Liver (tissue), 9 donors: ENCODE data around the gene CDH13. TPM values are rescaled to one million over a fixed set of nuclear protein-coding genes. Genes with fewer than 3 reads are reported as not detected.

Experiments used
- DNase-seq: peaks from one replicate; pipeline ENCODE4 v3.0.0-alpha.2; 2017; ENCODE audit warnings: low spot score
- H3K27ac ChIP-seq, 2 donors: one replicate each; pipeline ENCODE4 v1.7.0; 2013; ENCODE audit warnings: inconsistent platforms in 2 of 2, low read length in 2 of 2, control low read depth in 1 of 2, low read depth in 1 of 2, mild to moderate bottlenecking in 1 of 2
- H3K27me3 ChIP-seq, 4 donors: one replicate each; pipeline versions ENCODE4 v1.6.1 to v1.7.0; 2013; ENCODE audit warnings: low read length in 3 of 4, inconsistent platforms in 1 of 4, mild to moderate bottlenecking in 1 of 4, moderate library complexity in 1 of 4; ENCODE audit not compliant: control insufficient read depth in 4 of 4, insufficient read depth in 4 of 4
- H3K36me3 ChIP-seq, 4 donors: one replicate each; pipeline versions ENCODE4 v1.6.1 to v1.7.0; 2013; ENCODE audit warnings: low read length in 3 of 4, mild to moderate bottlenecking in 3 of 4, low read depth in 1 of 4, moderate library complexity in 1 of 4; ENCODE audit not compliant: control insufficient read depth in 4 of 4, insufficient read depth in 3 of 4
- H3K4me1 ChIP-seq, 4 donors: one replicate each; pipeline versions ENCODE4 v1.6.1 to v1.7.0; 2013; ENCODE audit warnings: low read length in 3 of 4, mild to moderate bottlenecking in 3 of 4, moderate library complexity in 1 of 4; ENCODE audit not compliant: control insufficient read depth in 4 of 4, insufficient read depth in 4 of 4
- H3K4me3 ChIP-seq, 3 donors: one replicate each; pipeline versions ENCODE4 v1.6.1 to v1.7.0; 2013; ENCODE audit warnings: low read length in 3 of 3, control low read depth in 1 of 3, low read depth in 1 of 3, mild to moderate bottlenecking in 1 of 3
- H3K9ac ChIP-seq, 2 donors: one replicate each; pipeline ENCODE4 v1.7.0; 2013; ENCODE audit warnings: low read length in 2 of 2, mild to moderate bottlenecking in 2 of 2, moderate library complexity in 2 of 2, control low read depth in 1 of 2, low read depth in 1 of 2
- H3K9me3 ChIP-seq, 4 donors: one replicate each; pipeline versions ENCODE4 v1.6.1 to v1.7.0; 2013; ENCODE audit warnings: low read length in 3 of 4; ENCODE audit not compliant: control insufficient read depth in 4 of 4
- ATF3 ChIP-seq: IDR thresholded peaks from 2 replicates; pipeline ENCODE4 v1.6.1; 2016; ENCODE audit warnings: antibody characterized with exemption
- EGR1 ChIP-seq, 2 donors: IDR thresholded peaks; 2 replicates each; pipeline ENCODE4 v1.6.1; 2016 to 2018; ENCODE audit warnings: antibody characterized with exemption in 2 of 2, low read depth in 2 of 2
- FOXA1 ChIP-seq: IDR thresholded peaks from 2 replicates; pipeline ENCODE4 v1.6.1; 2016; ENCODE audit warnings: antibody characterized with exemption
- FOXA2 ChIP-seq: IDR thresholded peaks from 2 replicates; pipeline ENCODE4 v1.6.1; 2016; ENCODE audit warnings: antibody characterized with exemption
- HNF4A ChIP-seq, 2 donors: conservative IDR thresholded peaks; 2 replicates each; pipeline ENCODE4 v1.6.1; 2016; ENCODE audit warnings: antibody characterized with exemption in 2 of 2, mild to moderate bottlenecking in 2 of 2
- JUND ChIP-seq, 2 donors: IDR thresholded peaks; 2 replicates each; pipeline ENCODE4 v1.6.1; 2016; ENCODE audit warnings: antibody characterized with exemption in 2 of 2
- NR2F2 ChIP-seq: IDR thresholded peaks from 2 replicates; pipeline ENCODE4 v1.6.1; 2016; ENCODE audit warnings: antibody characterized with exemption
- RAD21 ChIP-seq, 2 donors: IDR thresholded peaks; 2 replicates each; pipeline ENCODE4 v1.6.1; 2016; ENCODE audit warnings: antibody characterized with exemption in 2 of 2, mild to moderate bottlenecking in 2 of 2
- REST ChIP-seq: IDR thresholded peaks from 2 replicates; pipeline ENCODE4 v1.6.1; 2016; ENCODE audit warnings: antibody characterized with exemption, mild to moderate bottlenecking
- RXRA ChIP-seq, 2 donors: IDR thresholded peaks; 2 replicates each; pipeline ENCODE4 v1.6.1; 2017 to 2018; ENCODE audit warnings: antibody characterized with exemption in 2 of 2, mild to moderate bottlenecking in 1 of 2
- TAF1 ChIP-seq: conservative IDR thresholded peaks from 2 replicates; pipeline ENCODE4 v1.6.1; 2016; ENCODE audit warnings: antibody characterized with exemption, mild to moderate bottlenecking
- YY1 ChIP-seq: IDR thresholded peaks from 2 replicates; pipeline ENCODE4 v1.6.1; 2016; ENCODE audit warnings: antibody characterized with exemption, mild to moderate bottlenecking
- WGBS: extraction: QIAGEN DNeasy Blood & Tissue Kit; methylation state at CpG from one replicate; pipeline ENCODE4 v1.1.7; 2013; 5-methylcytosine and 5-hydroxymethylcytosine counted together
- polyA plus RNA-seq, 2 donors: library from polyadenylated mRNA; stranded (reverse) in 1 of 2; unstranded in 1 of 2; fragments of 200-250 nt in 1 of 2; fragments of >200 nt in 1 of 2; fragmentation: Nextera tagmentation in 1 of 2; extraction: Ambion mirVana in 1 of 2; gene quantifications; one replicate each; pipeline versions ENCODE4 v1.2.1 to v1.2.3, GENCODE V29; 2013 to 2015
- total RNA-seq, 2 donors: library from RNA; depleted of rRNA; stranded (reverse); fragments of >200 nt; gene quantifications; one replicate each; pipeline ENCODE4 v1.2.3, GENCODE V29; 2014
- donor health status: healthy.
- donor health status: healthy.
- donor health status: healthy.
- donor health status: healthy.
- donor health status: healthy.

Gene CDH13
- total and polyA plus RNA-seq, 4 donors, result 0.21 to 1.5 (median 0.58) TPM

- Histone ChIP-seq H3K9me3 (no peaks in the 10 kb centered on the region), H3K9ac (no peak overlapping the region), H3K36me3 (no peaks in the 10 kb centered on the region), H3K4me1 (peaks cover 0 to 2% (median 0%) of the 10 kb centered on the region in 4 donors), H3K27ac (no peak overlapping the region), H3K27me3 (peaks cover 0 to 3% (median 0%) of the 10 kb centered on the region in 4 donors), H3K4me3 (no peak overlapping the region)
- WGBS, result 80% methylated on average over 10 of the region's 10 CpGs
- DNase-seq, result no peak
- TF ChIP-seq HNF4A (conservative IDR thresholded peaks at IDR 0.05) (no peak), TAF1 (no peak), YY1 (no peak), RAD21 (IDR thresholded peaks at IDR 0.05) (no peak), JUND (IDR thresholded peaks at IDR 0.05) (no peak), REST (no peak), RXRA (IDR thresholded peaks at IDR 0.05) (no peak), FOXA2 (no peak)
Measured at GRCh38 chr16:82960918-82961317, 334.1 kb downstream of the CDH13 start.

DNA sequence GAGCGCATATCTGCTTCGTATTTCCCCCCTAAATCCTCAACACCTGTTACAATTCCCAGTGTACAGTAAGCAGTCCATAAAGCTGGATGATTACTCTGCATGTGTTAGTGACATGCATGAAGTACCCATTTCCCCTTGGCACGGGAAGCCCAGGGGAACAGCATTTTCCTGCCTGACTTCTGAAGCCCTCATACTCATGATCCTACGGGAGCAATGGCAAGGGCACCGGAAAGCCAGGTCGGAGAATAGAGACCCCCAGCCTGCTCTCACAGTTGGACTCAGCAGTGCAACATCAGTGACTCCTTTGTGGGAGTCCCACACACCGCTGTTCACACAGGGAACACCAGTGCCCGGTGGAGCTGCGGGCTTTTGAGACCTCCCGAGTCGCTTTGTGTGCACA is 336.9 kb downstream of the CDH13 start:
- peaks cover 0 to 3% (median 0%) of the 10 kb centered on the region in 4 donors for H3K27me3 ChIP-seq
- no peaks in the 10 kb centered on the region for H3K4me1 ChIP-seq
- 84% methylated on average over 11 of the region's 11 CpGs for WGBS
- no peaks in the 10 kb centered on the region for H3K36me3 ChIP-seq
- no peak for DNase-seq
- peaks cover 0 to 1% (median 0%) of the 10 kb centered on the region in 4 donors for H3K9me3 ChIP-seq
- H3K9ac ChIP-seq, result no peak overlapping the region
- H3K4me3 ChIP-seq, result no peak overlapping the region
- no peak for TF ChIP-seq HNF4A (conservative IDR thresholded peaks at IDR 0.05)
- TF ChIP-seq TAF1, result no peak
- TF ChIP-seq NR2F2, result no peak
- TF ChIP-seq REST, result no peak
- TF ChIP-seq ATF3, result no peak
- no peak for TF ChIP-seq RXRA (IDR thresholded peaks at IDR 0.05)
- TF ChIP-seq YY1, result no peak
- TF ChIP-seq EGR1 (IDR thresholded peaks at IDR 0.05; ENCODE audit: low read depth in 2 of 2), result no peak
- no peak for TF ChIP-seq FOXA1
- H3K27ac ChIP-seq, result no peak overlapping the region
